ENCODE results near the gene MLF2.

DNA sequence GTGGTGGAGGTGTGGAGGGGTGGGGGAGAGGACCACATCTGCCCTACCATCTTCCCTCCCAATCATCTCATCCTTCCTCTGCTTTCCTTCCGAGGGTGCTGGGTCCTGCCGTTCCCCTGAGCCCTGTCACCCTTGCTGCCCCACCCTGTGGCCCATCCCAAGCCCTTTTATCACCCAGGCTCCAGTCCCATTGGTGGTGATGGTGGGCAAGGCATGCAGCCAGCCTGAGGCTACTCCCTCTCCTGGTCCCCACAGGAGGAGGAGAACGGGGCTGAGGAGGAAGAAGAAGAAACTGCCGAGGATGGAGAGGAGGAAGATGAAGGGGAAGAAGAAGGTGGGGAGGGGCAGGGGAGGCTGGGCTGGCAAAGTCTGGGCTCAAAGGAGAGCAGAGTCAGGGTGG, 16.7 kb upstream of the MLF2 start:
- TF ChIP-seq CTCF (IDR thresholded peaks at IDR 0.05) (no peak), POLR2A (IDR thresholded peaks at IDR 0.05) (no peak)
